Neural cell (in vitro differentiated cells): ENCODE measurements around the gene PPARG. TPM values are rescaled to one million over a fixed set of nuclear protein-coding genes. Genes with fewer than 3 reads are reported as not detected.

ENCODE experiments used
- H2AFZ ChIP-seq: fragments of 200-600, 300-800 bp; sonication (generic), shearing (Covaris generic); 2 replicates; pipeline ENCODE4 v1.6.0; 2014; ENCODE audit warnings: low read depth, mild to moderate bottlenecking, antibody characterized with exemption, low read length, moderate library complexity
- H3F3A ChIP-seq: fragments of 200-600 bp; shearing (Covaris generic); 2 replicates; pipeline ENCODE4 v1.6.1; 2016; ENCODE audit warnings: mild to moderate bottlenecking, moderate library complexity, mixed read lengths, antibody characterized with exemption, low read length; ENCODE audit not compliant: insufficient read depth, poor library complexity, severe bottlenecking
- H3K27ac ChIP-seq: fragments of 200-600, 300-800 bp; sonication (generic), shearing (Covaris generic); 2 replicates; pipeline ENCODE4 v1.5.1; 2014; ENCODE audit warnings: mild to moderate bottlenecking, low read length, moderate library complexity
- H3K27me3 ChIP-seq: fragments of 300-800, 200-600 bp; sonication (generic), shearing (Covaris generic); 2 replicates; pipeline ENCODE4 v1.6.0; 2014; ENCODE audit warnings: mild to moderate bottlenecking, low read depth, low read length, moderate library complexity; ENCODE audit not compliant: insufficient read depth
- H3K36me3 ChIP-seq: fragments of 300-800, 200-600 bp; sonication (generic), shearing (Covaris generic); 2 replicates; pipeline ENCODE4 v1.5.1; 2014; ENCODE audit warnings: mild to moderate bottlenecking, antibody characterized with exemption, low read length, moderate library complexity; ENCODE audit not compliant: insufficient read depth
- H3K4me2 ChIP-seq: fragments of 300-800, 200-600 bp; sonication (generic), shearing (Covaris generic); 2 replicates; pipeline ENCODE4 v1.6.0; 2014; ENCODE audit warnings: mild to moderate bottlenecking, low read length
- H3K4me3 ChIP-seq: fragments of 300-800, 200-600 bp; sonication (generic), shearing (Covaris generic); 2 replicates; pipeline ENCODE4 v1.5.1; 2014; ENCODE audit warnings: mild to moderate bottlenecking, low read length, moderate library complexity
- H3K79me2 ChIP-seq: fragments of 200-600 bp; shearing (Covaris generic); replicated peaks from 2 replicates; pipeline ENCODE4 v1.6.0; 2014; ENCODE audit warnings: mild to moderate bottlenecking, low read length, moderate library complexity; ENCODE audit not compliant: insufficient read depth
- H3K9ac ChIP-seq: fragments of 300-800, 200-600 bp; sonication (generic), shearing (Covaris generic); 2 replicates; pipeline ENCODE4 v1.6.1; 2016; ENCODE audit warnings: mild to moderate bottlenecking, low read length, mixed read lengths
- H3K9me2 ChIP-seq: fragments of 200-600 bp; shearing (Covaris generic); 2 replicates; pipeline ENCODE4 v1.6.1; 2016; ENCODE audit warnings: mild to moderate bottlenecking, low read length, mixed read lengths; ENCODE audit not compliant: insufficient read depth
- H3K9me3 ChIP-seq: fragments of 200-600, 300-800 bp; sonication (generic), shearing (Covaris generic); 2 replicates; pipeline ENCODE4 v1.6.1; 2016; ENCODE audit warnings: mild to moderate bottlenecking, mixed run types, low read length, moderate library complexity, mixed read lengths
- H4K20me1 ChIP-seq: fragments of 200-600 bp; shearing (Covaris generic); 2 replicates; pipeline ENCODE4 v1.6.1; 2016; ENCODE audit warnings: mild to moderate bottlenecking, mixed run types; ENCODE audit not compliant: insufficient read depth
- EP300 ChIP-seq: fragments of 450-650 bp; conservative IDR thresholded peaks from 2 replicates; pipeline ENCODE4 v1.6.1; 2014; ENCODE audit warnings: antibody characterized with exemption, mild to moderate bottlenecking, moderate library complexity; ENCODE audit not compliant: poor library complexity, severe bottlenecking
- EZH2 ChIP-seq: fragments of 200-600, 300-800 bp; shearing (Covaris generic), sonication (generic); IDR thresholded peaks from 2 replicates; pipeline ENCODE4 v1.6.1; 2014; ENCODE audit warnings: antibody characterized with exemption, low read length, borderline replicate concordance, mild to moderate bottlenecking; ENCODE audit not compliant: insufficient read depth, poor library complexity, severe bottlenecking
- MXI1 ChIP-seq: fragments of 450-650 bp; conservative IDR thresholded peaks from 2 replicates; pipeline ENCODE4 v1.6.1; 2014; ENCODE audit warnings: antibody characterized with exemption, mild to moderate bottlenecking; ENCODE audit not compliant: poor library complexity, severe bottlenecking
- POLR2AphosphoS5 ChIP-seq: IDR thresholded peaks from 2 replicates; pipeline ENCODE4 v1.6.1; 2012
- RAD21 ChIP-seq: fragments of 450-650 bp; conservative IDR thresholded peaks from 2 replicates; pipeline ENCODE4 v1.6.1; 2014; ENCODE audit warnings: antibody characterized with exemption, mild to moderate bottlenecking, moderate library complexity
- SMC3 ChIP-seq: fragments of 450-650 bp; conservative IDR thresholded peaks from 2 replicates; pipeline ENCODE4 v1.6.1; 2014; ENCODE audit warnings: antibody characterized with exemption, mild to moderate bottlenecking, moderate library complexity; ENCODE audit not compliant: poor library complexity
- TAF1 ChIP-seq: IDR thresholded peaks from 2 replicates; pipeline ENCODE4 v1.6.1; 2012; ENCODE audit warnings: low read depth
- polyA plus RNA-seq: library from polyadenylated mRNA; depleted of rRNA; stranded (reverse); fragments of >200 nt; gene quantifications from 2 replicates; pipeline ENCODE4 v1.2.3, GENCODE V29; 2014
- TF ChIP-seq, protein P1 (sequence below): fragments of 450-650 bp; IDR thresholded peaks from 2 replicates; pipeline ENCODE4 v1.5.1; 2014; ENCODE audit warnings: antibody characterized with exemption, mild to moderate bottlenecking, moderate library complexity; ENCODE audit not compliant: poor library complexity, severe bottlenecking
- TF ChIP-seq, protein P2 (sequence below): IDR thresholded peaks from 2 replicates; pipeline ENCODE4 v1.6.1; 2012; ENCODE audit warnings: borderline replicate concordance

PPARG gene
- polyA plus RNA-seq, 1 donor from 2014 or later, result 0.35 TPM

DNA sequence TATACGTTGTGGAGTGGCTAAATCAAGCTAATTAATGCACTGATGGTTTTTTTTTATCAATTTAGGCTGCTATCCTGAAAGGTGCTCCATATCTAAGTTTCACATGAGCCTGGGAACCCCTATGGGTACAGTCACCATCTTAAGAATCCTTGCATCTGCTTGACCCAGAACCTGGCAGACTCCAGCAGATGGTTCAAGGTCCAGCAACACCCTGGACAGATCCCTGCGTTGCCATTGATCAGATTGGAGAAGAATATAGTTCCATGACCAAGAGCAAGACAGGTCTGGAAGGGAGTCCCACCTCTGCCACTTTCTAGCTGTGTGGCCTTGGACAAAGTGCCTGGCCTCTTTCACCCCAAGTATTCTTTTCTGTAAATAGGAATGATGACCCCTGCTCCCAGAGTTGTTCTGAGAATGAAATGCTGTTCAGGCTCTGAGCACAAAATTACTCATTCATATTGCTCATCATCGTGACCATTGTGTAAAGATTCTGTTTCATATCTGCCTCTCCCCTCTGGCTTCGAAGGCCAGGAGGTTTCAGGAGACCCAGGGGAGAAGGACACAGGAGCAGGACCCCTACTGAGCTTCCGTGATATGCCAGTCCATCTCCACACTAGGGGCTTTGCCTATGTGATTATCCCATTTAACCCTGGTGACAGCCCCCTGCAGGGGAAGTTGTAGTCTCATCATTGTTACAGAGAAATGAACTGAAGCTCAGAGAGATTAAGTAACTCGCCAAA, 165.4 kb downstream of the PPARG start:
- no peak for TF ChIP-seq POLR2AphosphoS5
- no peak for TF ChIP-seq EP300
- no peaks in the 10 kb centered on the region for H3K27me3 ChIP-seq
- no peaks in the 10 kb centered on the region for H3K79me2 ChIP-seq
- no peak overlapping the region for H2AFZ ChIP-seq
- no peak overlapping the region for H3K27ac ChIP-seq
- no peaks in the 10 kb centered on the region for H3K9me2 ChIP-seq
- no peaks in the 10 kb centered on the region for H4K20me1 ChIP-seq
- H3K9me3 ChIP-seq, result no peaks in the 10 kb centered on the region
- no peaks in the 10 kb centered on the region for H3K36me3 ChIP-seq
- no peaks in the 10 kb centered on the region for H3F3A ChIP-seq
- no peak overlapping the region for H3K9ac ChIP-seq
- H3K4me2 ChIP-seq, result no peak overlapping the region
- no peak overlapping the region for H3K4me3 ChIP-seq

DNA sequence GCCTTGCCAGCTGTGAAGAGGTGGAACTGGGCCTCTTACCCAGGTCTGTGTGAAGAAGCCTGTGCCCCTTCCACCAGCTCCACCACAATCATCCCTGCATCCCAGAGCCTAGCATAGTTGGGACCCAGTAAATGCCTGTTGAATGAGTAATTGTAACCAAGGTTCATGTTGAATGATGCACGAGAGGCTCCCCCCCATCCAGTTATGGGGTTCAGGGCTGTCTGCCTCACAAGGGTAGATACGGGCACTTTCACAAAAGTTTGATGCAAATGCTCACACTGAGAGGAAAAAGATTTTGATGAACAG, 165.9 kb downstream of the PPARG start:
- Histone ChIP-seq H3K79me2 (no peaks in the 10 kb centered on the region), H3K27ac (no peak overlapping the region), H3K36me3 (no peaks in the 10 kb centered on the region), H3K27me3 (no peaks in the 10 kb centered on the region), H3K9me3 (no peaks in the 10 kb centered on the region), H3F3A (no peaks in the 10 kb centered on the region), H3K4me3 (no peak overlapping the region), H4K20me1 (no peaks in the 10 kb centered on the region), H2AFZ (no peak overlapping the region), H3K4me2 (no peak overlapping the region), H3K9me2 (no peaks in the 10 kb centered on the region), H3K9ac (no peak overlapping the region)
- no peak for TF ChIP-seq TAF1
- no peak for TF ChIP-seq POLR2AphosphoS5
- TF ChIP-seq MXI1, result no peak
- no peak for TF ChIP-seq SMC3
- TF ChIP-seq, protein P1, sequence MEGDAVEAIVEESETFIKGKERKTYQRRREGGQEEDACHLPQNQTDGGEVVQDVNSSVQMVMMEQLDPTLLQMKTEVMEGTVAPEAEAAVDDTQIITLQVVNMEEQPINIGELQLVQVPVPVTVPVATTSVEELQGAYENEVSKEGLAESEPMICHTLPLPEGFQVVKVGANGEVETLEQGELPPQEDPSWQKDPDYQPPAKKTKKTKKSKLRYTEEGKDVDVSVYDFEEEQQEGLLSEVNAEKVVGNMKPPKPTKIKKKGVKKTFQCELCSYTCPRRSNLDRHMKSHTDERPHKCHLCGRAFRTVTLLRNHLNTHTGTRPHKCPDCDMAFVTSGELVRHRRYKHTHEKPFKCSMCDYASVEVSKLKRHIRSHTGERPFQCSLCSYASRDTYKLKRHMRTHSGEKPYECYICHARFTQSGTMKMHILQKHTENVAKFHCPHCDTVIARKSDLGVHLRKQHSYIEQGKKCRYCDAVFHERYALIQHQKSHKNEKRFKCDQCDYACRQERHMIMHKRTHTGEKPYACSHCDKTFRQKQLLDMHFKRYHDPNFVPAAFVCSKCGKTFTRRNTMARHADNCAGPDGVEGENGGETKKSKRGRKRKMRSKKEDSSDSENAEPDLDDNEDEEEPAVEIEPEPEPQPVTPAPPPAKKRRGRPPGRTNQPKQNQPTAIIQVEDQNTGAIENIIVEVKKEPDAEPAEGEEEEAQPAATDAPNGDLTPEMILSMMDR, result no peak
- no peak for TF ChIP-seq EP300
- TF ChIP-seq, protein P2, sequence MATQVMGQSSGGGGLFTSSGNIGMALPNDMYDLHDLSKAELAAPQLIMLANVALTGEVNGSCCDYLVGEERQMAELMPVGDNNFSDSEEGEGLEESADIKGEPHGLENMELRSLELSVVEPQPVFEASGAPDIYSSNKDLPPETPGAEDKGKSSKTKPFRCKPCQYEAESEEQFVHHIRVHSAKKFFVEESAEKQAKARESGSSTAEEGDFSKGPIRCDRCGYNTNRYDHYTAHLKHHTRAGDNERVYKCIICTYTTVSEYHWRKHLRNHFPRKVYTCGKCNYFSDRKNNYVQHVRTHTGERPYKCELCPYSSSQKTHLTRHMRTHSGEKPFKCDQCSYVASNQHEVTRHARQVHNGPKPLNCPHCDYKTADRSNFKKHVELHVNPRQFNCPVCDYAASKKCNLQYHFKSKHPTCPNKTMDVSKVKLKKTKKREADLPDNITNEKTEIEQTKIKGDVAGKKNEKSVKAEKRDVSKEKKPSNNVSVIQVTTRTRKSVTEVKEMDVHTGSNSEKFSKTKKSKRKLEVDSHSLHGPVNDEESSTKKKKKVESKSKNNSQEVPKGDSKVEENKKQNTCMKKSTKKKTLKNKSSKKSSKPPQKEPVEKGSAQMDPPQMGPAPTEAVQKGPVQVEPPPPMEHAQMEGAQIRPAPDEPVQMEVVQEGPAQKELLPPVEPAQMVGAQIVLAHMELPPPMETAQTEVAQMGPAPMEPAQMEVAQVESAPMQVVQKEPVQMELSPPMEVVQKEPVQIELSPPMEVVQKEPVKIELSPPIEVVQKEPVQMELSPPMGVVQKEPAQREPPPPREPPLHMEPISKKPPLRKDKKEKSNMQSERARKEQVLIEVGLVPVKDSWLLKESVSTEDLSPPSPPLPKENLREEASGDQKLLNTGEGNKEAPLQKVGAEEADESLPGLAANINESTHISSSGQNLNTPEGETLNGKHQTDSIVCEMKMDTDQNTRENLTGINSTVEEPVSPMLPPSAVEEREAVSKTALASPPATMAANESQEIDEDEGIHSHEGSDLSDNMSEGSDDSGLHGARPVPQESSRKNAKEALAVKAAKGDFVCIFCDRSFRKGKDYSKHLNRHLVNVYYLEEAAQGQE, result no peak
- TF ChIP-seq RAD21, result no peak
- TF ChIP-seq EZH2, result no peak
